ENCODE results near the gene TAF12.
"Not testable (repeated sequence)": the region's sequence is repeated elsewhere in the genome, so short reads cannot be mapped to it uniquely, and the experiment has no call there.

DNA sequence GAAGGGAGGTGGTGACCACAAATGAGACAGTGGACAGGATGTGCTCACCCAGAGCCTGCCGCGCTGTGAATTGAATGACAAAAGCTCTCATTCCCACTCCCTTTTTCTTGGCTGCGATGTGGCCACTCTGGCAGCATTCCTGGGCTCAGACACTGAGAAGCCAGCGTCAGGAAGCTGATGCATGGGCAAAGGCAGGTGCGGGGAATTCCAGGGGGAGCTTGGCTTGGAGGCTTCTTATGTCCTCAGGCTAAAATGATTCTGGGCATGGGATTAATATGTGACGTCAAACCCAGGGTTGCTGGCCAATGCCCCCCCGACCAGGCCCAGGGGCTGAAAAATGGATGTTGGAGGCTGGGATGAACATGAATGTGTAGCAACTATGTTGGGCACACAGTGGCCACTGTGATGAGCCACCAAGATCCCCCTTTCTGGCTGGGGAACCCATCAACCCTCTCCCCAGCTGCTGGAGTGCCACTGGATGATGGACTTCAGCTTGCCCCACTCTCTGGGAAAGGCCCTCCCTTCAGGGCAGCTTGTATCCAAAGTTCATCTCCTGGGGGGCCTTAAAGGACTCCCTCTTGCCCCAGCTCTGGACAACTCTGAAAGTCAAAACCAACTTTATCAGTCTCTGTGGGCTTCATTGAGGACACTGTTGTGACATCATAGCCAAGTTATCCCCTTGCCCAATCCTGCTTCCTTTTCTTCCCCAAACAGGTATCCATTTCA is 48.0 kb downstream of the TAF12 start:
- TF ChIP-seq EZH2phosphoT487 (IDR thresholded peaks at IDR 0.05; ENCODE audit: low read length); EZH2 (optimal IDR thresholded peaks at IDR 0.05; ENCODE audit: low read depth, low read length): not testable (repeated sequence)

All from MM.1S (cell line).